ENCODE data around the gene GSC.
"Not testable (repeated sequence)": the region's sequence is repeated elsewhere in the genome, so short reads cannot be mapped to it uniquely, and the experiment has no call there.

The GSC gene

GRCh38 chr14:94769391-94770250 is at the start of gene GSC:
GSC (minus strand) TSS chr14:94770113; CDS start chr14:94770015, 98 bp downstream.
- peak; percentile 72 for DNase-seq (ENCODE audit: low spot score)

- no peak for DNase-seq (ENCODE audit: low spot score)
Measured at GRCh38 chr14:94819531-94819930, 49.6 kb upstream of the GSC start.

- DNase-seq (ENCODE audit: low spot score), result no peak
Measured at GRCh38 chr14:94816113-94816512, 46.2 kb upstream of the GSC start.

- DNase-seq (ENCODE audit: low spot score), result peak; percentile 33
Measured at GRCh38 chr14:94805680-94806288, 35.9 kb upstream of the GSC start.

- no peak for DNase-seq (ENCODE audit: low spot score)
Measured at GRCh38 chr14:94801225-94801624, 31.3 kb upstream of the GSC start.

GRCh38 chr14:94800764-94801163 is 30.9 kb upstream of the GSC start:
- not testable (repeated sequence) for DNase-seq (ENCODE audit: low spot score)

GRCh38 chr14:94797887-94798286 is 28.0 kb upstream of the GSC start:
- DNase-seq (ENCODE audit: low spot score), result no peak

GRCh38 chr14:94796278-94796677 is 26.4 kb upstream of the GSC start:
- DNase-seq (ENCODE audit: low spot score), result no peak

- no peak for DNase-seq (ENCODE audit: low spot score)
Measured at GRCh38 chr14:94795372-94795771, 25.5 kb upstream of the GSC start.

- no peak for DNase-seq (ENCODE audit: low spot score)
Measured at GRCh38 chr14:94793901-94794300, 24.0 kb upstream of the GSC start.

GRCh38 chr14:94787655-94788054 is 17.7 kb upstream of the GSC start:
- DNase-seq (ENCODE audit: low spot score), result no peak

- DNase-seq (ENCODE audit: low spot score), result no peak
Measured at GRCh38 chr14:94787092-94787491, 17.2 kb upstream of the GSC start.

GRCh38 chr14:94780536-94781399 is 10.9 kb upstream of the GSC start:
- no peak for DNase-seq (ENCODE audit: low spot score)

GRCh38 chr14:94779713-94780112 is 9.8 kb upstream of the GSC start:
- no peak for DNase-seq (ENCODE audit: low spot score)

- peak; percentile 50 for DNase-seq (ENCODE audit: low spot score)
Measured at GRCh38 chr14:94775871-94776210, 5.9 kb upstream of the GSC start.

- DNase-seq (ENCODE audit: low spot score), result no peak
Measured at GRCh38 chr14:94775091-94775870, 5.4 kb upstream of the GSC start.

GRCh38 chr14:94774344-94775090 is 4.6 kb upstream of the GSC start:
- DNase-seq (ENCODE audit: low spot score), result no peak

- DNase-seq (ENCODE audit: low spot score), result no peak
Measured at GRCh38 chr14:94773655-94774343, 3.9 kb upstream of the GSC start.

GRCh38 chr14:94773061-94773648 is 3.2 kb upstream of the GSC start:
- DNase-seq (ENCODE audit: low spot score), result no peak

GRCh38 chr14:94772548-94772947 is 2.6 kb upstream of the GSC start:
- no peak for DNase-seq (ENCODE audit: low spot score)
